HCT116 (cell line): ENCODE data around the gene PDLIM7. TPM values are rescaled to one million over a fixed set of nuclear protein-coding genes. Genes with fewer than 3 reads are reported as not detected.

Source experiments
- ATAC-seq: fragments of 200-7000 bp; cut with Tn5 transposase; 2 replicates; pipeline ENCODE4 v1.9.1; 2020; ENCODE audit warnings: mild to moderate bottlenecking, moderate library complexity
- BruUV-seq: library from RNA; stranded (reverse); fragments of 400-500 nt; replicated peaks from 2 replicates; lab custom pipeline; 2021; lab: Mats Ljungman, UMichigan
- CTCF ChIA-PET: fragments of 300-600 bp; sonication (Branson Sonifier 250); formaldehyde crosslinking; loops from one replicate; lab custom pipeline; 2021; ENCODE audit warnings: antibody characterized with exemption; lab: Charles Lee
- POLR2A ChIA-PET: fragments of 300-600, 350-600 bp; sonication (Branson Sonifier 250); formaldehyde crosslinking; loops from one replicate; lab custom pipeline; 2021; ENCODE audit warnings: antibody characterized with exemption; lab: Charles Lee
- RAD21 ChIA-PET, 2 experiments: fragments of 300-600 bp; sonication (Branson Sonifier 250); formaldehyde crosslinking; loops; one replicate each; lab custom pipeline; 2023; ENCODE audit warnings: low total read pairs in 2 of 2; ENCODE audit not compliant: uncharacterized antibody in 2 of 2, unreplicated experiment in 2 of 2, low non-redundant PET in 1 of 2; lab: Charles Lee
- DNase-seq: peaks from one replicate; pipeline ENCODE4 v3.0.0-alpha.2; 2010; ENCODE audit warnings: low read depth, low spot score
- H2AFZ ChIP-seq: fragments of 200-600 bp; shearing (Covaris generic), sonication (generic); 2 replicates; pipeline ENCODE4 v1.6.1; 2017; ENCODE audit warnings: low read depth, mixed run types, mixed read lengths, antibody characterized with exemption, low read length; ENCODE audit not compliant: poor library complexity, severe bottlenecking
- H3K27ac ChIP-seq: 2 replicates; pipeline ENCODE4 v1.5.1; 2012; ENCODE audit warnings: low read depth, low read length
- H3K27me3 ChIP-seq: fragments of 200-600 bp; sonication (generic); 2 replicates; pipeline ENCODE4 v1.6.1; 2016; ENCODE audit warnings: mixed run types, low read length, mixed read lengths; ENCODE audit not compliant: insufficient read depth
- H3K36me3 ChIP-seq, 2 experiments: fragments of 200-500 bp in 1 of 2; fragments of 200-600 bp in 1 of 2; sonication (Bioruptor generic) in 1 of 2; sonication (generic) in 1 of 2; 2 replicates each; pipeline versions ENCODE4 v1.5.1 to v1.6.1; 2014 to 2016; ENCODE audit warnings: low read length in 2 of 2, inconsistent platforms in 1 of 2, mixed read lengths in 1 of 2, mixed run types in 1 of 2; ENCODE audit not compliant: insufficient read depth in 2 of 2, control insufficient read depth in 1 of 2
- H3K4me1 ChIP-seq, 2 experiments: fragments of 200-600 bp in 1 of 2; sonication (generic) in 1 of 2; 2 replicates each; pipeline versions ENCODE4 v1.5.1 to v1.6.1; 2012 to 2017; ENCODE audit warnings: low read length in 2 of 2, inconsistent platforms in 1 of 2, mild to moderate bottlenecking in 1 of 2, mixed read lengths in 1 of 2, mixed run types in 1 of 2, moderate library complexity in 1 of 2; ENCODE audit not compliant: insufficient read depth in 2 of 2, control insufficient read depth in 1 of 2
- H3K4me2 ChIP-seq: fragments of 200-600 bp; sonication (generic); 2 replicates; pipeline ENCODE4 v1.6.1; 2017; ENCODE audit warnings: mixed run types, low read length, mixed read lengths
- H3K4me3 ChIP-seq, 2 experiments: fragments of 200-600 bp in 1 of 2; sonication (generic) in 1 of 2; replicated peaks in 1 of 2; 2 replicates each; pipeline ENCODE4 v1.5.1; 2011 to 2016; ENCODE audit warnings: low read length in 2 of 2, control low read depth in 1 of 2, low read depth in 1 of 2, mild to moderate bottlenecking in 1 of 2, mixed read lengths in 1 of 2, mixed run types in 1 of 2
- H3K79me2 ChIP-seq: fragments of 200-600 bp; sonication (generic); 2 replicates; pipeline ENCODE4 v1.6.1; 2017; ENCODE audit warnings: mild to moderate bottlenecking, mixed run types, low read length, moderate library complexity, mixed read lengths; ENCODE audit not compliant: insufficient read depth
- H3K9ac ChIP-seq: fragments of 200-600 bp; sonication (generic); 2 replicates; pipeline ENCODE4 v1.6.1; 2016; ENCODE audit warnings: low read length, mixed read lengths
- H3K9me2 ChIP-seq: fragments of 200-600 bp; sonication (generic), shearing (Covaris generic); 2 replicates; pipeline ENCODE4 v1.6.1; 2017; ENCODE audit warnings: mixed run types, mild to moderate bottlenecking, moderate library complexity; ENCODE audit not compliant: insufficient read depth
- H3K9me3 ChIP-seq, 2 experiments: fragments of 200-500 bp in 1 of 2; fragments of 200-600 bp in 1 of 2; sonication (Bioruptor generic) in 1 of 2; sonication (generic) in 1 of 2; 2 replicates each; pipeline ENCODE4 v1.6.1; 2014 to 2017; ENCODE audit warnings: low read length in 2 of 2, mixed read lengths in 2 of 2, inconsistent platforms in 1 of 2, low read depth in 1 of 2, mild to moderate bottlenecking in 1 of 2, mixed run types in 1 of 2, moderate library complexity in 1 of 2; ENCODE audit not compliant: control insufficient read depth in 1 of 2, insufficient read depth in 1 of 2
- H4K20me1 ChIP-seq: fragments of 200-600 bp; sonication (generic), shearing (Covaris generic); 2 replicates; pipeline ENCODE4 v1.6.1; 2017; ENCODE audit warnings: mixed run types, mild to moderate bottlenecking, moderate library complexity; ENCODE audit not compliant: insufficient read depth
- CEBPB ChIP-seq: IDR thresholded peaks from 2 replicates; pipeline ENCODE4 v1.6.1; 2012; ENCODE audit warnings: low read depth
- CTCF ChIP-seq, 3 experiments: fragments of 200-600 bp in 1 of 3; sonication (generic) in 1 of 3; IDR thresholded peaks in 2 of 3; conservative IDR thresholded peaks in 1 of 3; 2 replicates each; pipeline ENCODE4 v1.5.1; 2012 to 2017; ENCODE audit warnings: low read depth in 2 of 3, low read length in 2 of 3, antibody characterized with exemption in 1 of 3, borderline replicate concordance in 1 of 3, control low read depth in 1 of 3, mild to moderate bottlenecking in 1 of 3, mixed read lengths in 1 of 3, mixed run types in 1 of 3, moderate library complexity in 1 of 3; ENCODE audit not compliant: insufficient read depth in 1 of 3
- EGR1 ChIP-seq: IDR thresholded peaks from 2 replicates; pipeline ENCODE4 v1.6.1; 2012; ENCODE audit warnings: low read depth
- JUND ChIP-seq: IDR thresholded peaks from 2 replicates; pipeline ENCODE4 v1.6.1; 2012
- MAX ChIP-seq: IDR thresholded peaks from 2 replicates; pipeline ENCODE4 v1.6.1; 2012
- POLR2A ChIP-seq: IDR thresholded peaks from 2 replicates; pipeline ENCODE4 v1.7.0; 2011; ENCODE audit warnings: borderline replicate concordance; ENCODE audit not compliant: insufficient read depth, insufficient read length; ENCODE audit errors: extremely low read depth
- POLR2AphosphoS5 ChIP-seq: IDR thresholded peaks from 2 replicates; pipeline ENCODE4 v1.6.1; 2011; ENCODE audit warnings: mild to moderate bottlenecking, low read depth, low read length, moderate library complexity
- RAD21 ChIP-seq: IDR thresholded peaks from 2 replicates; pipeline ENCODE4 v1.6.1; 2012; ENCODE audit warnings: low read depth, mild to moderate bottlenecking
- REST ChIP-seq: IDR thresholded peaks from 2 replicates; pipeline ENCODE4 v1.6.1; 2012; ENCODE audit warnings: low read depth
- SRF ChIP-seq: IDR thresholded peaks from 2 replicates; pipeline ENCODE4 v1.6.1; 2012; ENCODE audit warnings: low read depth
- YY1 ChIP-seq: IDR thresholded peaks from 2 replicates; pipeline ENCODE4 v1.6.1; 2011; ENCODE audit warnings: low read length, low read depth, moderate library complexity, mild to moderate bottlenecking; ENCODE audit not compliant: insufficient replicate concordance; ENCODE audit errors: extremely low read depth
- ZNF274 ChIP-seq: fragments of 200-500 bp; sonication (Bioruptor generic); IDR thresholded peaks from 2 replicates; pipeline ENCODE4 v1.6.1; 2014; ENCODE audit warnings: mild to moderate bottlenecking, low read depth, low read length, inconsistent platforms
- intact Hi-C: fragments of 100-400 bp; cut with micrococcal nuclease; formaldehyde crosslinking; loops from 2 replicates; pipeline ENCODE4 v1.10.0; 2022
- total RNA-seq: library from RNA; stranded (reverse); gene quantifications from one replicate; pipeline ENCODE4 v1.2.1, GENCODE V29; 2021; ENCODE audit not compliant: unreplicated experiment

Gene PDLIM7
- total RNA-seq, 1 experiment from 2014 or later, result 153 TPM

GRCh38 chr5:177439518-177440053 is 57.8 kb downstream of the PDLIM7 start:
- no TSS peak for BruUV-seq
- Histone ChIP-seq H3K9me3 (no peaks in the 10 kb centered on the region), H3K4me2 (no peak overlapping the region), H3K36me3 (peaks cover 13 to 28% of the 10 kb centered on the region in 2 experiments; a peak in 3 of 4 replicates), H3K9me2 (no peaks in the 10 kb centered on the region), H2AFZ (no peak overlapping the region), H3K27ac (no peak overlapping the region), H4K20me1 (peaks cover 3% of the 10 kb centered on the region; the same call in 1 of the 2 replicates)
- ChIA-PET RAD21 (no interaction called here), POLR2A (interaction anchor here (1.4 kb wide), 1 partner anchor 13 kb away, joined by 5 read pairs; the partner anchor contains the start of gene GRK6), CTCF (no interaction called here)
- DNase-seq (no peak), ATAC-seq (no peak)
- intact Hi-C loops, result no loop called here
- TF ChIP-seq ZNF274 (no peak), REST (no peak), RAD21 (no peak)
- TF ChIP-seq, all 23 proteins: peak for 0
- Histone ChIP-seq H3K27me3 (no peaks in the 10 kb centered on the region), H3K4me1 (peaks cover 0 to 15% of the 10 kb centered on the region in 2 experiments; a peak in 2 of 4 replicates), H3K79me2 (peaks cover 14% of the 10 kb centered on the region; the same call in 1 of the 2 replicates), H3K4me3 (no peak overlapping the region), H3K9ac (no peak overlapping the region)

GRCh38 chr5:177438468-177438867 is 58.9 kb downstream of the PDLIM7 start:
- Histone ChIP-seq H3K9me3 (no peaks in the 10 kb centered on the region), H3K9ac (no peak overlapping the region), H3K36me3 (peaks cover 14 to 27% of the 10 kb centered on the region in 2 experiments; a peak in 3 of 4 replicates), H3K4me1 (peaks cover 0 to 8% of the 10 kb centered on the region in 2 experiments; a peak in 2 of 4 replicates), H3K27me3 (no peaks in the 10 kb centered on the region), H3K9me2 (no peaks in the 10 kb centered on the region), H3K4me2 (no peak overlapping the region), H3K79me2 (0 out of 2 replicates have a peak, but pooled peaks cover 3% of the 10 kb centered on the region), H4K20me1 (no peaks in the 10 kb centered on the region), H3K4me3 (no peak overlapping the region), H3K27ac (0 out of 2 replicates have a peak overlapping the region, but pooled peaks have one; percentile 3), H2AFZ (no peak overlapping the region)
- intact Hi-C loops, result no loop called here
- ChIA-PET CTCF (no interaction called here), POLR2A (no interaction called here), RAD21 (no interaction called here)
- ATAC-seq, result no peak
- DNase-seq, result no peak
- no TSS peak for BruUV-seq
- TF ChIP-seq CEBPB (no peak), MAX (no peak), POLR2A (no peak), SRF (no peak), YY1 (no peak), JUND (no peak), CTCF (IDR thresholded peaks at IDR 0.05 in 2 of 3, conservative IDR thresholded peaks at IDR 0.05 in 1 of 3; ENCODE audit: borderline replicate concordance in 1 of 3, insufficient read depth in 1 of 3, low read depth in 2 of 3, low read length in 2 of 3) (no peak), EGR1 (no peak), POLR2AphosphoS5 (no peak; the same call in 1 of the 2 replicates), ZNF274 (no peak)
